Thyroid gland (tissue), 4 donors: ENCODE measurements around the gene AIP.

Experiments used
- POLR2A ChIP-seq, 2 donors: fragments of 450-650 bp; IDR thresholded peaks; one replicate each; pipeline ENCODE4 v1.6.1; 2017; ENCODE audit warnings: antibody characterized with exemption in 2 of 2, mild to moderate bottlenecking in 2 of 2, moderate library complexity in 1 of 2
- TF ChIP-seq, protein P1 (sequence below), 6 experiments: fragments of 200-600 bp in 3 of 6; fragments of 450-650 bp in 3 of 6; sonication (generic) in 3 of 6; IDR thresholded peaks; one replicate each; pipeline ENCODE4 v1.5.1; 2016 to 2019; ENCODE audit warnings: antibody characterized with exemption in 6 of 6, mild to moderate bottlenecking in 2 of 6, inconsistent platforms in 1 of 6, moderate library complexity in 1 of 6

DNA sequence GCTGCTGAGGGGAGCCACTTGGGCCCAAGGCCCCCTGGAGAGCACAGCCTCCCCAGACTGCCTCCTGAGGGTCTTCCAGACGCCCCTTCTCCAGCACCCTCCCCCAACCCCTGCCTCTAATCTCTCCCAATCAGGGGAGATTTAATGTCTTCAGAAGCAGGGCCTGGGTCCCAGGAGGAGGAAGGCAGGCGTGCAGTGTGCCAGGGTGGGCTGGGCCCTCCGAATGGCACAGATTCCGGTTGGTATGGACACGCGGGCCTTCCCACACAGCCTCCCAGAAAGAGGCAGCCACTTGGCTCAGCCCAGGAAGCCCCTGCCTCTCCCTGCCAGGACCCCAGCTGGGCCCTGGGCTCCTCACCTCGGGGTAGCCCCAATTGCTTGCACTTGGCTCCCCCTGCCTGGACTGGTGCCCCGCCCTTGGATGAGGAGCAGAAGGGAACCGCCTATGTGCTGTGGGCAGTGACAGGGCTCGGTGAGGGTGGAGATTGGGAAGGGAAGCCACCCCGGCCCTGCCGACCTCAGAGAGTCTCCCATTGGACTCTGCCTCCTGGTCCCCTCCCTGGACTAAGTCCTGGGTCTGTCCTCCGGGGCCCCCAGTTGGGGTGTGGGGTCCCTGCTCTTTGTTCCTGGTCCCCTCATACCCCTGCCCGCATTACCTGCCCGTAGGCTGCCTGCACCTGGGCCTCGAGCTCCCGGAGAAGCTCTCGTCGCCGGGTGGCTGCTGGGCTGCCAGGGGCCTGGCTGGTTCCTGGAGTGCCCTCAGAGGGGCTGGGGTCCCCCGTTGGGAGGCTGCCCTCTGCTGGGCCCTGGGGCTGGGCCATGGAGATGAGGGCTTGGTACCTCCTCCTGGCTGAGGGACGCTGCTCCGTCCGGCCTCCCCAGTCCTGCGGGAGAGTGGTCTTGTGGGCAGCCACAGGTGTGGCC is 41.0 kb downstream of the AIP start:
- TF ChIP-seq, protein P1, sequence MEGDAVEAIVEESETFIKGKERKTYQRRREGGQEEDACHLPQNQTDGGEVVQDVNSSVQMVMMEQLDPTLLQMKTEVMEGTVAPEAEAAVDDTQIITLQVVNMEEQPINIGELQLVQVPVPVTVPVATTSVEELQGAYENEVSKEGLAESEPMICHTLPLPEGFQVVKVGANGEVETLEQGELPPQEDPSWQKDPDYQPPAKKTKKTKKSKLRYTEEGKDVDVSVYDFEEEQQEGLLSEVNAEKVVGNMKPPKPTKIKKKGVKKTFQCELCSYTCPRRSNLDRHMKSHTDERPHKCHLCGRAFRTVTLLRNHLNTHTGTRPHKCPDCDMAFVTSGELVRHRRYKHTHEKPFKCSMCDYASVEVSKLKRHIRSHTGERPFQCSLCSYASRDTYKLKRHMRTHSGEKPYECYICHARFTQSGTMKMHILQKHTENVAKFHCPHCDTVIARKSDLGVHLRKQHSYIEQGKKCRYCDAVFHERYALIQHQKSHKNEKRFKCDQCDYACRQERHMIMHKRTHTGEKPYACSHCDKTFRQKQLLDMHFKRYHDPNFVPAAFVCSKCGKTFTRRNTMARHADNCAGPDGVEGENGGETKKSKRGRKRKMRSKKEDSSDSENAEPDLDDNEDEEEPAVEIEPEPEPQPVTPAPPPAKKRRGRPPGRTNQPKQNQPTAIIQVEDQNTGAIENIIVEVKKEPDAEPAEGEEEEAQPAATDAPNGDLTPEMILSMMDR (IDR thresholded peaks at IDR 0.05): no peak
- no peak for TF ChIP-seq POLR2A (IDR thresholded peaks at IDR 0.05)
